Measurements from ENCODE around the gene ASXL1.

ASXL1 gene

GRCh38 chr20:32411955-32412706 lies 54.0 kb downstream of the ASXL1 start:
- no peak for DNase-seq

DNA sequence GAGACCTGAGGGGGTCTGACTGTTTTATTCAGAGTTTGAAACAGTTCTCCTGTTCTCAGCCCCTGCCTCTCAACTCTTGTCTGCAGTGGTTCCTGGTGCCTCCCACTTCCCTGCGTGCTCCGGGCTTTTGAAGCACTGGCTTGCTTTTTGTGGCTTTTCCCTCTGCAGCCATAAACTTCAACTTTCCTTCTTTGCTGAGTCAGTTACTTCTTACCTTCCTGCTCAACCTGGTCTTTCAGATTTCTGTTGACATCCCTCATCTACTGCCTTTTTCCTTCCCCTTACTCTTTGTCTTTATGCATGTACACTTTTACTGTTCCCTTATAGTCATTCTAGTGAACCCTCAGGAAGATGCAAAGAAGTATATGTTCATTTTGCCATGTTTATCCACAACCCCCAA lies 57.4 kb downstream of the ASXL1 start:
- DNase-seq = no peak

DNA sequence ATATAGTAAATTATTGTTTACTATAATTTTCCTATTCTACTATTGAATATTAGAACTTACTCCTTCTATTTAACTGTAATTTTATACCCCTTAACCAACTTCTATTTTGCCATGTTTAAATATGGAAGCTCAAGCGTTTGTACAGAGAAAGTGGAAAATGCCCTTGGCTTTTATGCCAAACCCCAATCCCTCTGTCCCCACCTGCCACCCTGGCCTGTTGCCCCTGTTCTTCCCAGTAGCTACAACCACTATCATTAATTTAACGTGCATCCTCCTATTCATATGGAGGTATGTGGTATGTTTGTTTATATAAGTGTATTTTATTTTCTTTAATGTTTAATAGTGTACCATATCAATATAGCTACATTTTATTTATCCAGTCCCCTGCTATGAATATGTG lies 58.1 kb downstream of the ASXL1 start:
- DNase-seq = no peak

DNA sequence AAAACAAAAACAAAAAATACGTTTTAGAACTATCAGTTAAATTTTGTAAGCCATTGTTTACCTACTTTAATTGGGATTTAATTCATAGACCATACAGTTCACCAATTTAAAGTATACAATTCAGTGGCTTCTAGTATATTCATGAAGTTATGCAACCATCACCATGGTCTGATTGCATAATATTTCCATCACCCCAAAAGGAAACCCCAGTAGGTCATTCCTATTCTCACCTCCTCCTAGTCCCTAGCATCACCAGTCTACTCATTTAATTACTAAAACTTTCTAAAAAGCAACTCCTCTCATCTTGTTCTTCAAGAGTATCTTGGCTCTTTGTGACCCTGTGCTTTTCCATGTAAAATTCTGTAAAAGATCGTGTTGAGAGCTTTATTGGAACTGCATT lies 60.2 kb downstream of the ASXL1 start:
- no peak for DNase-seq

- no peak for DNase-seq
These were observed 63.2 kb downstream of the ASXL1 start for GRCh38 chr20:32421290-32421689.

DNA sequence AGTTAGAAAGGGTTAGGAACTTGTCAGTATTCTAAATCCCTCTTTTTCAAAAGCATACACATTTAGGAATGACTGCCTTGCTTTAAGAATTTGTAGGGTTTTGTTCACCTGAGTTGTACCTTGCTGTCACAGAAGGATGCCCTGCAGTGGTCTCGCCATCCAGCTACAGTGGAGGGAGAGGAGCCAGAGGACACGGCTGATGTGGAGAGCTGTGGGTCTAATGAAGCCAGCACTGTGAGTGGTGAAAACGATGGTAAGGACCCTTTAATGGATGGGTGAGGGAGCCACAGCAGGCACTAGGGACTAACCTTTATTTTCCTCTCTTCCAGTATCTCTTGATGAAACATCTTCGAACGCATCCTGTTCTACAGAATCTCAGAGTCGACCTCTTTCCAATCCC lies 69.9 kb downstream of the ASXL1 start:
- no peak for DNase-seq

GRCh38 chr20:32429343-32429742 lies 71.2 kb downstream of the ASXL1 start:
- DNase-seq = no peak

DNA sequence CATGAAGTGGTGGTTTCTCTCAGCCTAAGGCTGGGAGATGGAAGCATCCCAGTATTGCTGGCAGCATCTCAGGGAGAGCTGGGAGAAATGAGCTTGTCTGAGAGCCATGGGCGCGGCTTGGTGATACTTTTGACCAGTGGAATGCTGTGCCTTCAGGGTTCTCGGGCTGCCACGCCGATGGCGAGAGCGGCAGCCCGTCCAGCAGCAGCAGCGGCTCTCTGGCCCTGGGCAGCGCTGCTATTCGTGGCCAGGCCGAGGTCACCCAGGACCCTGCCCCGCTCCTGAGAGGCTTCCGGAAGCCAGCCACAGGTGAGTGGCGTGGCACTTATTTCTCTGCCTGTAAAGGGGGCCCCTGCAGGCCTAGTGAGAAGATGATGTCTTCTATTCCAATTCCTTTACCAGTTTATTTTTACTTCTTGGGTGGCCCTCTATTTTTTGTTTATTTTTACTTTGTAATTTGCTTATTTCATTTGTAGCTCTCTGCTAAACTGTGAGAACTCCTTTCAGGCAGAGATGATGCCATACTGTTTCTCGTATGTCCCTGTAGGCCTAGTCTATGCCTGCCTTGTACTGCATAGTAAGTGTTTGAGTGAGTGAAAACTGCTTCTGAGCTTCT lies 71.7 kb downstream of the ASXL1 start:
- no peak for DNase-seq

GRCh38 chr20:32431457-32431856 lies 73.3 kb downstream of the ASXL1 start:
- no peak for DNase-seq

DNA sequence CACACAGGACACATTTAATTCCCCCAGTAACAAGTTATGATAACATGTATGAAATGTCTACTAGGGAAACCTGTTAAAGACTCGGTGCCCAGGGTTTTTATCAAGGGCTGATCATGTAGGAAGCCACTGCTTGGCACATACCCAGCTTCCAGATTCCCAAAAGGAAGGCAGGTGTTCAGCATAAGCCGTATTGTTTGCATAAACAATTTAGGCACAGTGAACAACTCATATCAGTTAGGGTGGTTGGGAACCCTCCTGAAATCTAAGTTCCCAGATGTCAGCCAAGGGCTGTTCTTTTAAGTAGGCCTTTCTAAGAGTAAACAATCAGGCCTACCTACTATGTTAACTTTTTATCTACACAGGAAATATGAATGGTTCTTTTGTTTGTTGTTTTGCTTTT lies 74.1 kb downstream of the ASXL1 start:
- DNase-seq = peak; percentile 24

DNA sequence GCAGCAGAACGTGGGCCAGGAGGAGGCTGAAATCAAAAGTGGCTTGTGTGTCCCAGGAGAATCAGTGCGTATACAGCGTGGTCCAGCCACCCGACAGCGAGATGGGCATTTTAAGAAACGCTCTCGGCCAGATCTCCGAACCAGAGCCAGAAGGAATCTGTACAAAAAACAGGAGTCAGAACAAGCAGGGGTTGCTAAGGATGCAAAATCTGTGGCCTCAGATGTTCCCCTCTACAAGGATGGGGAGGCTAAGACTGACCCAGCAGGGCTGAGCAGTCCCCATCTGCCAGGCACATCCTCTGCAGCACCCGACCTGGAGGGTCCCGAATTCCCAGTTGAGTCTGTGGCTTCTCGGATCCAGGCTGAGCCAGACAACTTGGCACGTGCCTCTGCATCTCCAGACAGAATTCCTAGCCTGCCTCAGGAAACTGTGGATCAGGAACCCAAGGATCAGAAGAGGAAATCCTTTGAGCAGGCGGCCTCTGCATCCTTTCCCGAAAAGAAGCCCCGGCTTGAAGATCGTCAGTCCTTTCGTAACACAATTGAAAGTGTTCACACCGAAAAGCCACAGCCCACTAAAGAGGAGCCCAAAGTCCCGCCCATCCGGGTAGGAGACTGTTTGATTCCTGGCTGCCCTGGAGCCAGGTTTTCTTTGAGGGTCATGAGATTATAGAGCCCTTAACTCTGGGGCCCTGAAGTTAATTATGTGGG lies 75.3 kb downstream of the ASXL1 start:
- DNase-seq = no peak

DNA sequence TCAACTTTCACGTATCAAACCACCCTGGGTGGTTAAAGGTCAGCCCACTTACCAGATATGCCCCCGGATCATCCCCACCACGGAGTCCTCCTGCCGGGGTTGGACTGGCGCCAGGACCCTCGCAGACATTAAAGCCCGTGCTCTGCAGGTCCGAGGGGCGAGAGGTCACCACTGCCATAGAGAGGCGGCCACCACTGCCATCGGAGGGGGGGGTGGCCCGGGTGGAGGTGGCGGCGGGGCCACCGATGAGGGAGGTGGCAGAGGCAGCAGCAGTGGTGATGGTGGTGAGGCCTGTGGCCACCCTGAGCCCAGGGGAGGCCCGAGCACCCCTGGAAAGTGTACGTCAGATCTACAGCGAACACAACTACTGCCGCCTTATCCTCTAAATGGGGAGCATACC lies 76.3 kb downstream of the ASXL1 start:
- DNase-seq = no peak

GRCh38 chr20:32435449-32436107 lies 77.4 kb downstream of the ASXL1 start:
- DNase-seq = no peak

- DNase-seq = no peak
These were observed 78.2 kb downstream of the ASXL1 start for GRCh38 chr20:32436142-32436861.

GRCh38 chr20:32436968-32437367 lies 78.8 kb downstream of the ASXL1 start:
- no peak for DNase-seq

DNA sequence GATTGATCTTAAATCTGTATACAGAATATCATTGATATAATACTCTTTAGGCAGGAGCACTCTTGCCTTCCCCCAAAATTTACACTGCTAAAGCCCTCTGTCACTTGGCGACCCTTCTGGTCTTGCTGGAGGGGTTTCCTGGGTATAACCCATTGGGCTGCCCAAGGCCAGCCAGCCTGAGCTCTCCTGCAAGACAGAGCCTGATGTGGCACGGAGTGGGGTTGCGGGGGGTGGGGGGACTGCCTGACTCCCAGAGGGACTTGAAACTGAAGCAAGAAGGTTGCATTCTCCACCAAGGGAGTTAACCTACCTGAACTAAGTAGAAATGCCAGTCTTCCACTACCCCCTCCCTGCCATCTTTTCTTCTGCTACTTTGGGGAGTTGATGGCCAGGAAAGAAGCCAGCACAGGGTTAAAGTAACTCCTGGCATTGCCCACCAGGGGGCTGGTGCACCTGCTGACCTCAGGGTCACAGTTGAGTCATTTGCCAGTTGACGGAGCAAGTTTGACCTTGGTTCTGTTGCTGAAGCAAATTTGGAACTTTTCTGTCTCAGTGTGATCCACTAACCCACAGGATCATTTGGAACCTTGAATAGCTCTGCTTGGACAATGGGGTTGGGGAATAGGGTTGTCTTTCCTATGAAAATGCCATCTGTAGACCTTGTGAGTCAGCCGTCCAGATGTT lies 79.4 kb downstream of the ASXL1 start:
- DNase-seq = no peak

- DNase-seq = no peak
These were observed 80.3 kb downstream of the ASXL1 start for GRCh38 chr20:32438331-32438858.

DNA sequence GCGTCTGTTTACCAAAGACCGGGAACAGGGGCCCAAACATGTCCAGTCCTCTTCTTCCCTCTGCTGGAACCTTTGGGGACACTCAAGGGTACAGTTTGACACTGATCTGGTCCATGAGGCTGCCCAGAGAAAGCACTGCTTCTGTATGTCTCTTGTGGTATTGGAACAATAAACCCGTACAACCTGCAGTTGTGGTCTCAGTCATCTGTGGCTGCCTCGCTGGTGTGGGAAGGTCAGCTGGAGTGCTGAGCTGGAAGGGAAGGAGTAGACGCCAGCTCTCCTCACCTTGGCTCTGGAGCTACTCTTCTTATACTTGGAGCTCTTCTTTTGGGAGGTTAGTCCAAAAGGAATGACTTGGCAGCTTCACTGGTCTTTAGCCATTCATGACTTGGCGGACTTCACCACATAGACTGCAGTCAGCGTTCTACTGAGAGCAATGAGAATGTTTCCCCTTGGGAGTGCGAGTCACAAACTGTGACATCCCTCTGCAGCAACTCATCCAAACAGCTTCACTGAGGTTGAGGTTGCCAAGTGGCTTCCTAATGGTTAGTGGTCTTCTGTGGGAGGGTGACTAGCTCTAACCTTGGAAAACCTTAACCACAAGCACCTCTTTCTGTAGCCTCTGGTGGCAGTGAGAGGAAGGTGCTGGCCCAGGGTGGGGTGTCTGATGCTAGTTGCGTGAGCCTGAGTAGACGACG lies 81.2 kb downstream of the ASXL1 start:
- no peak for DNase-seq

- no peak for DNase-seq
These were observed 82.1 kb downstream of the ASXL1 start for GRCh38 chr20:32440069-32440757.

GRCh38 chr20:32440758-32441078 lies 82.6 kb downstream of the ASXL1 start:
- no peak for DNase-seq

DNA sequence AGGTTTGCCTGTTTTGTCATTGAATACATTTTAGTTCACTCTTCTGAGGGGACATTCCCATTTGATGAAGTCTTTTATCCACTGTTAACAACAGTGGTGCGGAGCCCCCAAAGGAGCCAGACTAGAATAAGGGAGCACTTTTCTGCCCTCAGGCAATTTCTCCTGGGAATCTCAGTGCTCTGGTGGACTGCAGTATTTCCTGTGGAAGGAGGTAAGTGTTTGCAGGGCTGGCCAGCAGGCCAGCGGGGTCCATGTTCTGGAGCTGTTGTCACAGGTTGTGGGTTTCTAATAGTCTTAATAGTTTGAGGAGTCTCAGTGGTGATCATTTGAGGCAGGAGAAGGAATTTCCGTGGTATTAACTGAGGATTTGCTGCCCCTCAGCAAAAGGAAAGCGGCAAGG lies 83.5 kb downstream of the ASXL1 start:
- DNase-seq = no peak

All from NCI-H345 (cell line).